CD14-positive monocyte (primary cell): ENCODE data around the gene FYTTD1. TPM values are rescaled to one million over a fixed set of nuclear protein-coding genes. Genes with fewer than 3 reads are reported as not detected.

ENCODE experiments used
- DNase-seq, 3 donors: peaks; one replicate each; pipeline ENCODE4 v3.0.0-alpha.2; 2011 to 2022
- H2AFZ ChIP-seq: 2 replicates; pipeline ENCODE4 v1.6.0; 2012; ENCODE audit warnings: mild to moderate bottlenecking, low read depth, low read length, inconsistent platforms; ENCODE audit not compliant: insufficient read depth, poor library complexity, severe bottlenecking
- H3K27ac ChIP-seq, 2 donors: 1 replicate in 1 of 2; 2 replicates in 1 of 2; pipeline ENCODE4 v1.5.1; 2012 to 2013; ENCODE audit warnings: low read length in 2 of 2, control low read depth in 1 of 2, inconsistent platforms in 1 of 2, low read depth in 1 of 2, mild to moderate bottlenecking in 1 of 2
- H3K27me3 ChIP-seq, 2 donors: one replicate each; pipeline versions ENCODE4 v1.6.0 to v1.6.1; 2011 to 2013; ENCODE audit warnings: low read length in 2 of 2; ENCODE audit not compliant: control insufficient read depth in 2 of 2, insufficient read depth in 2 of 2
- H3K36me3 ChIP-seq, 2 donors: replicated peaks in 1 of 2; 1 replicate in 1 of 2; 2 replicates in 1 of 2; pipeline versions ENCODE4 v1.5.1 to v1.6.1; 2012 to 2013; ENCODE audit warnings: low read length in 2 of 2, control low read depth in 1 of 2, inconsistent platforms in 1 of 2, mild to moderate bottlenecking in 1 of 2; ENCODE audit not compliant: insufficient read depth in 2 of 2, control insufficient read depth in 1 of 2
- H3K4me1 ChIP-seq, 2 donors: 1 replicate in 1 of 2; 2 replicates in 1 of 2; pipeline versions ENCODE4 v1.5.1 to v1.6.1; 2012 to 2013; ENCODE audit warnings: low read length in 2 of 2, control low read depth in 1 of 2, inconsistent platforms in 1 of 2, mild to moderate bottlenecking in 1 of 2, moderate library complexity in 1 of 2; ENCODE audit not compliant: insufficient read depth in 2 of 2, control insufficient read depth in 1 of 2
- H3K4me2 ChIP-seq: replicated peaks from 2 replicates; pipeline ENCODE3; 2012; ENCODE audit warnings: low read length, moderate library complexity, mild to moderate bottlenecking; ENCODE audit not compliant: poor library complexity, severe bottlenecking; ENCODE audit errors: extremely low read depth
- H3K4me3 ChIP-seq, 3 experiments: fragments of 200-600 bp in 1 of 3; sonication (generic) in 1 of 3; replicated peaks in 1 of 3; 1 replicate in 2 of 3; 2 replicates in 1 of 3; pipeline ENCODE4 v1.5.1; 2011 to 2013; ENCODE audit warnings: low read length in 3 of 3, mild to moderate bottlenecking in 3 of 3, control low read depth in 2 of 3, low read depth in 2 of 3, inconsistent platforms in 1 of 3, moderate library complexity in 1 of 3
- H3K79me2 ChIP-seq: 2 replicates; pipeline ENCODE4 v1.6.0; 2012; ENCODE audit warnings: mild to moderate bottlenecking, control low read depth, inconsistent platforms, low read length, moderate library complexity; ENCODE audit not compliant: insufficient read depth
- H3K9ac ChIP-seq: 2 replicates; pipeline ENCODE4 v1.6.0; 2017; ENCODE audit warnings: low read length, mild to moderate bottlenecking; ENCODE audit not compliant: insufficient read depth, poor library complexity, severe bottlenecking
- H3K9me3 ChIP-seq, 2 donors: replicated peaks in 1 of 2; 1 replicate in 1 of 2; 2 replicates in 1 of 2; pipeline versions ENCODE4 v1.5.1 to v1.6.1; 2012 to 2013; ENCODE audit warnings: low read length in 2 of 2, control low read depth in 1 of 2; ENCODE audit not compliant: control insufficient read depth in 1 of 2, insufficient read depth in 1 of 2
- H4K20me1 ChIP-seq: 2 replicates; pipeline ENCODE4 v1.6.0; 2012; ENCODE audit warnings: mild to moderate bottlenecking, low read length, control low read depth, moderate library complexity; ENCODE audit not compliant: insufficient read depth
- H3K27ac Mint-ChIP-seq, 7 donors: one replicate each; pipeline ENCODE4 v1.8.0; 2020; ENCODE audit warnings: mild to moderate bottlenecking in 7 of 7, mixed read lengths in 7 of 7, moderate library complexity in 6 of 7, inconsistent platforms in 2 of 7
- H3K27me3 Mint-ChIP-seq, 3 donors: one replicate each; pipeline ENCODE4 v1.8.0; 2021 to 2022; ENCODE audit warnings: low read depth in 3 of 3, mild to moderate bottlenecking in 3 of 3, mixed read lengths in 3 of 3, moderate library complexity in 3 of 3, inconsistent platforms in 1 of 3
- H3K36me3 Mint-ChIP-seq, 2 donors: one replicate each; pipeline ENCODE4 v1.8.0; 2020; ENCODE audit warnings: mixed read lengths in 2 of 2, inconsistent platforms in 1 of 2, mild to moderate bottlenecking in 1 of 2
- H3K4me1 Mint-ChIP-seq: one replicate; pipeline ENCODE4 v1.8.0; 2020; ENCODE audit warnings: mild to moderate bottlenecking, mixed read lengths
- H3K4me3 Mint-ChIP-seq, 2 donors: one replicate each; pipeline ENCODE4 v1.8.0; 2020; ENCODE audit warnings: mild to moderate bottlenecking in 2 of 2, mixed read lengths in 2 of 2, moderate library complexity in 1 of 2
- H3K9me3 Mint-ChIP-seq, 7 donors: one replicate each; pipeline ENCODE4 v1.8.0; 2020 to 2022; ENCODE audit warnings: mixed read lengths in 7 of 7, mild to moderate bottlenecking in 6 of 7, moderate library complexity in 6 of 7, inconsistent platforms in 2 of 7
- CTCF ChIP-seq: fragments of 200-600 bp; IDR thresholded peaks from one replicate; pipeline ENCODE4 v1.8.0; 2022; ENCODE audit warnings: antibody characterized with exemption, mild to moderate bottlenecking
- WGBS: methylation state at CpG from one replicate; pipeline ENCODE4 v1.1.5; 2013; ENCODE audit warnings: missing lambda C conversion rate; ENCODE audit not compliant: insufficient coverage; 5-methylcytosine and 5-hydroxymethylcytosine counted together
- intact Hi-C, 2 donors: fragments of 100-400 bp; cut with micrococcal nuclease; formaldehyde crosslinking; loops; one replicate each; pipeline versions ENCODE4 v1.15.0 to v1.15.1; 2023
- polyA plus RNA-seq, 3 donors: library from polyadenylated mRNA; depleted of rRNA in 1 of 3; unstranded in 2 of 3; stranded (reverse) in 1 of 3; fragments of 300-500 nt in 2 of 3; fragments of >200 nt in 1 of 3; fragmentation: Illumina TruSeq in 2 of 3; gene quantifications; 1 replicate in 2 of 3; 2 replicates in 1 of 3; pipeline ENCODE4 v1.2.3, GENCODE V29; 2012 to 2021

The FYTTD1 gene
- polyA plus RNA-seq, 3 donors = 11.5 to 73.2 (median 59.4) TPM

- Mint-ChIP-seq H3K36me3 (peaks cover 12 to 17% of the 10 kb centered on the region in 2 donors), H3K4me1 (peaks cover 15% of the 10 kb centered on the region), H3K4me3 (no peak overlapping the region), H3K9me3 (peaks cover 0 to 2% (median 0%) of the 10 kb centered on the region in 7 donors), H3K27ac (peak overlapping the region in 3 of 7 donors; percentile 2 to 43 (median 32)), H3K27me3 (no peaks in the 10 kb centered on the region)
- WGBS = no CpG with 5 or more reads among the region's 2 CpGs
- peaks cover 0 to 9% of the 10 kb centered on the region in 2 donors for H3K36me3 ChIP-seq
- H3K79me2 ChIP-seq = peaks cover 77% of the 10 kb centered on the region
- no peaks in the 10 kb centered on the region for H3K4me1 ChIP-seq
- no peak overlapping the region for H2AFZ ChIP-seq
- no peaks in the 10 kb centered on the region for H3K27me3 ChIP-seq
- no peaks in the 10 kb centered on the region for H3K9me3 ChIP-seq
- intact Hi-C loops = no loop called here
- TF ChIP-seq CTCF = no peak
- no peak for DNase-seq
- H3K27ac ChIP-seq = peak overlapping the region in 1 of 2 donors; percentile 14
- H3K4me3 ChIP-seq = no peak overlapping the region
- H3K9ac ChIP-seq = no peak overlapping the region
- H4K20me1 ChIP-seq = peaks cover 86% of the 10 kb centered on the region
- H3K4me2 ChIP-seq = no peak overlapping the region
Measured at GRCh38 chr3:197809356-197810020, 59.8 kb downstream of the FYTTD1 start.

- no peak for DNase-seq
- Histone ChIP-seq H3K36me3 (peaks cover 0 to 11% of the 10 kb centered on the region in 2 donors), H3K4me1 (no peaks in the 10 kb centered on the region), H3K27ac (no peak overlapping the region), H3K27me3 (no peaks in the 10 kb centered on the region), H2AFZ (no peak overlapping the region), H3K9me3 (no peaks in the 10 kb centered on the region), H3K4me3 (no peak overlapping the region), H4K20me1 (peaks cover 79% of the 10 kb centered on the region), H3K79me2 (peaks cover 81% of the 10 kb centered on the region), H3K4me2 (no peak overlapping the region), H3K9ac (no peak overlapping the region)
- TF ChIP-seq CTCF = no peak
- H3K9me3 Mint-ChIP-seq = peaks cover 0 to 2% (median 0%) of the 10 kb centered on the region in 7 donors
- no peaks in the 10 kb centered on the region for H3K27me3 Mint-ChIP-seq
- intact Hi-C loops = no loop called here
- no peak overlapping the region for H3K4me3 Mint-ChIP-seq
- H3K4me1 Mint-ChIP-seq = peaks cover 14% of the 10 kb centered on the region
- no CpG with 5 or more reads among the region's 6 CpGs for WGBS
- no peak overlapping the region for H3K27ac Mint-ChIP-seq
- H3K36me3 Mint-ChIP-seq = peaks cover 10 to 12% of the 10 kb centered on the region in 2 donors
Measured at GRCh38 chr3:197810901-197811300, 61.2 kb downstream of the FYTTD1 start.
